ENCODE results near the gene SETD1B.

The SETD1B gene

GRCh38 chr12:121819212-121819949, 15.6 kb downstream of the SETD1B start:
- no peak overlapping the region for H3K27ac ChIP-seq (ENCODE audit: low read depth, low read length)
- H3K79me2 ChIP-seq (ENCODE audit: control insufficient read depth, insufficient read depth, low read length, unreplicated experiment) = peaks cover 3% of the 10 kb centered on the region
- no peak overlapping the region for H3K4me3 ChIP-seq (ENCODE audit: low read depth, low read length)
- H3K27me3 ChIP-seq (ENCODE audit: insufficient read depth, low read length) = no peaks in the 10 kb centered on the region
- H3K36me3 ChIP-seq (ENCODE audit: insufficient read depth, low read length) = peaks cover 15% of the 10 kb centered on the region
- H3K4me1 ChIP-seq (ENCODE audit: control insufficient read depth, insufficient read depth, low read length, unreplicated experiment) = no peaks in the 10 kb centered on the region
- H2AFZ ChIP-seq (ENCODE audit: low read length, unreplicated experiment) = no peak overlapping the region

- no peak overlapping the region for H3K4me3 ChIP-seq (ENCODE audit: low read depth, low read length)
- no peaks in the 10 kb centered on the region for H3K4me1 ChIP-seq (ENCODE audit: control insufficient read depth, insufficient read depth, low read length, unreplicated experiment)
- H3K79me2 ChIP-seq (ENCODE audit: control insufficient read depth, insufficient read depth, low read length, unreplicated experiment) = no peaks in the 10 kb centered on the region
- H3K36me3 ChIP-seq (ENCODE audit: insufficient read depth, low read length) = peaks cover 13% of the 10 kb centered on the region
- no peak overlapping the region for H3K27ac ChIP-seq (ENCODE audit: low read depth, low read length)
- H2AFZ ChIP-seq (ENCODE audit: low read length, unreplicated experiment) = no peak overlapping the region
- H3K27me3 ChIP-seq (ENCODE audit: insufficient read depth, low read length) = no peaks in the 10 kb centered on the region
Observed at GRCh38 chr12:121820056-121820455, 16.2 kb downstream of the SETD1B start.

DNA sequence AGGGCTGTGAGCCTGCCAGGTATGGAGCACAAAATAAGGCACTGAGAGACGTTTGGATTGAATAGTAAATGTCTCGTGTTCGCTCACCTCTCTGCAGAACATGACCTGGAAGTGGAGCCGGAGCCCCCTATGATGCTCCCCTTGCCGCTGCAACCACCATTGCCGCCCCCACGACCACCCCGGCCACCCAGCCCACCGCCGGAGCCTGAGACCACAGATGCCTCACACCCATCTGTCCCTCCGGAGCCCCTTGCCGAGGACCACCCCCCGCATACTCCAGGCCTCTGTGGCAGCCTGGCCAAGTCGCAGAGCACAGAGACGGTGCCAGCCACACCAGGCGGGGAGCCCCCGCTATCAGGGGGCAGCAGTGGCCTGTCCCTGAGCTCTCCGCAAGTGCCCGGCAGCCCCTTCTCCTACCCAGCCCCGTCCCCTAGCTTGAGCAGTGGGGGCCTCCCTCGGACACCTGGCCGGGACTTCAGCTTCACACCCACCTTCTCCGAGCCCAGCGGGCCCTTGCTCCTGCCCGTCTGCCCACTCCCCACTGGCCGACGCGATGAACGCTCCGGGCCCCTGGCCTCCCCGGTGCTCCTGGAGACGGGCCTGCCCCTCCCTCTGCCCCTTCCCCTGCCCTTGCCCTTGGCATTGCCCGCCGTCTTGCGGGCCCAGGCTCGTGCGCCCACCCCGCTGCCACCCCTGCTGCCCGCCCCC, 18.7 kb downstream of the SETD1B start:
- Histone ChIP-seq H2AFZ (ENCODE audit: low read length, unreplicated experiment) (no peak overlapping the region), H3K4me3 (ENCODE audit: low read depth, low read length) (no peak overlapping the region), H3K27ac (ENCODE audit: low read depth, low read length) (no peak overlapping the region), H3K4me1 (ENCODE audit: control insufficient read depth, insufficient read depth, low read length, unreplicated experiment) (no peaks in the 10 kb centered on the region), H3K27me3 (ENCODE audit: insufficient read depth, low read length) (no peaks in the 10 kb centered on the region), H3K36me3 (ENCODE audit: insufficient read depth, low read length) (peaks cover 7% of the 10 kb centered on the region; the same call in 1 of the 2 replicates), H3K79me2 (ENCODE audit: control insufficient read depth, insufficient read depth, low read length, unreplicated experiment) (no peaks in the 10 kb centered on the region)

GRCh38 chr12:121823101-121823726, 19.4 kb downstream of the SETD1B start:
- no peaks in the 10 kb centered on the region for H3K27me3 ChIP-seq (ENCODE audit: insufficient read depth, low read length)
- no peaks in the 10 kb centered on the region for H3K79me2 ChIP-seq (ENCODE audit: control insufficient read depth, insufficient read depth, low read length, unreplicated experiment)
- no peak overlapping the region for H3K4me3 ChIP-seq (ENCODE audit: low read depth, low read length)
- H3K27ac ChIP-seq (ENCODE audit: low read depth, low read length) = no peak overlapping the region
- H3K36me3 ChIP-seq (ENCODE audit: insufficient read depth, low read length) = peaks cover 11% of the 10 kb centered on the region; the same call in 1 of the 2 replicates
- no peaks in the 10 kb centered on the region for H3K4me1 ChIP-seq (ENCODE audit: control insufficient read depth, insufficient read depth, low read length, unreplicated experiment)
- H2AFZ ChIP-seq (ENCODE audit: low read length, unreplicated experiment) = no peak overlapping the region

DNA sequence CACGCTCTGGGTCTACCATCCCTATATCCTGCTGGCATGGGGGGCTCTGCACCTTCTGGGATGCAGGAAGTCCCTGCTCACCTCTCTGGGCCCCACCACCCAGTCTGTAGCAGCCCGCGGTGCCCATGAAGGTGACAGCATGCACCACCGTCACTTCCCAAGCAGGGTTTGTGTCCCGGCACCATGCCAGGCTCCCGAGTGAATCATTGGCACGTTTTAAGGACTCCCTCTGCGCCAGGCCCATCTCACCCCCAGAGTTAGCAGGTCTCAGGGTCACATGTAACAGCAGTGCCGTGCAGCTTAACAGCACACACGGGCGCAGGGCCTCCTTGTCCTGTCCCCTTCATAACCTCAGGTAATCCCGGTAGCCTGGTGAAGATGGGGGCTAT, 19.9 kb downstream of the SETD1B start:
- Histone ChIP-seq H3K4me1 (ENCODE audit: control insufficient read depth, insufficient read depth, low read length, unreplicated experiment) (no peaks in the 10 kb centered on the region), H3K36me3 (ENCODE audit: insufficient read depth, low read length) (peaks cover 13% of the 10 kb centered on the region; the same call in 1 of the 2 replicates), H3K27ac (ENCODE audit: low read depth, low read length) (no peak overlapping the region), H3K79me2 (ENCODE audit: control insufficient read depth, insufficient read depth, low read length, unreplicated experiment) (no peaks in the 10 kb centered on the region), H3K4me3 (ENCODE audit: low read depth, low read length) (no peak overlapping the region), H3K27me3 (ENCODE audit: insufficient read depth, low read length) (no peaks in the 10 kb centered on the region), H2AFZ (ENCODE audit: low read length, unreplicated experiment) (no peak overlapping the region)

DNA sequence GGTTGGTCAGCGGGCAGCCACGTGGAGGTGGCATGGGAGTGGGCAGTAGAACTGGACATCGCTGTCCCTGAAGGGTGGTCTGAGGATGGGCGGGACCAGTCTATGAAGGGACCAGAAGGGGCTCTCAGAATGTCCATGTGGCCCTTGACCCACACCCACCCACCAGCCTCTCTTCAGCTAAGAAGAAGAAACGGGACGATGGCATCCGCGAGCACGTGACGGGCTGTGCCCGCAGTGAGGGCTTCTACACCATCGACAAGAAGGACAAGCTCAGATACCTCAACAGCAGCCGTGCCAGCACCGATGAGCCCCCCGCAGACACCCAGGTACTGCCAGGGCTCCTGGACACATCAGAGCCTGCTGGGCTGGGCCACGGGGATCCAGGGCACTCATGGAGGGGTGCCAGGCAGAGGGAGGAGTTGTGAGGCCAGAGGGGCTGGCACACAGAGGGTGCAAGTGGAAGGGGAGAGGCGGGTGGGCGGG, 21.3 kb downstream of the SETD1B start:
- Histone ChIP-seq H3K4me1 (ENCODE audit: control insufficient read depth, insufficient read depth, low read length, unreplicated experiment) (no peaks in the 10 kb centered on the region), H3K36me3 (ENCODE audit: insufficient read depth, low read length) (peaks cover 12% of the 10 kb centered on the region; the same call in 1 of the 2 replicates), H3K27ac (ENCODE audit: low read depth, low read length) (no peak overlapping the region), H3K27me3 (ENCODE audit: insufficient read depth, low read length) (no peaks in the 10 kb centered on the region), H3K4me3 (ENCODE audit: low read depth, low read length) (no peak overlapping the region), H2AFZ (ENCODE audit: low read length, unreplicated experiment) (no peak overlapping the region), H3K79me2 (ENCODE audit: control insufficient read depth, insufficient read depth, low read length, unreplicated experiment) (no peaks in the 10 kb centered on the region)

GRCh38 chr12:121826318-121827150, 22.7 kb downstream of the SETD1B start:
- H3K4me1 ChIP-seq (ENCODE audit: control insufficient read depth, insufficient read depth, low read length, unreplicated experiment) = no peaks in the 10 kb centered on the region
- H3K27me3 ChIP-seq (ENCODE audit: insufficient read depth, low read length) = no peaks in the 10 kb centered on the region
- no peak overlapping the region for H3K27ac ChIP-seq (ENCODE audit: low read depth, low read length)
- no peak overlapping the region for H2AFZ ChIP-seq (ENCODE audit: low read length, unreplicated experiment)
- peaks cover 11% of the 10 kb centered on the region; the same call in 1 of the 2 replicates for H3K36me3 ChIP-seq (ENCODE audit: insufficient read depth, low read length)
- H3K79me2 ChIP-seq (ENCODE audit: control insufficient read depth, insufficient read depth, low read length, unreplicated experiment) = no peaks in the 10 kb centered on the region
- no peak overlapping the region for H3K4me3 ChIP-seq (ENCODE audit: low read depth, low read length)

GRCh38 chr12:121827351-121828099, 23.7 kb downstream of the SETD1B start:
- peaks cover 16% of the 10 kb centered on the region; the same call in 1 of the 2 replicates for H3K36me3 ChIP-seq (ENCODE audit: insufficient read depth, low read length)
- H3K27ac ChIP-seq (ENCODE audit: low read depth, low read length) = no peak overlapping the region
- H3K4me1 ChIP-seq (ENCODE audit: control insufficient read depth, insufficient read depth, low read length, unreplicated experiment) = no peaks in the 10 kb centered on the region
- H3K4me3 ChIP-seq (ENCODE audit: low read depth, low read length) = no peak overlapping the region
- H3K79me2 ChIP-seq (ENCODE audit: control insufficient read depth, insufficient read depth, low read length, unreplicated experiment) = no peaks in the 10 kb centered on the region
- no peak overlapping the region for H2AFZ ChIP-seq (ENCODE audit: low read length, unreplicated experiment)
- no peaks in the 10 kb centered on the region for H3K27me3 ChIP-seq (ENCODE audit: insufficient read depth, low read length)

- Histone ChIP-seq H3K27me3 (ENCODE audit: insufficient read depth, low read length) (no peaks in the 10 kb centered on the region), H3K4me3 (ENCODE audit: low read depth, low read length) (no peak overlapping the region), H3K36me3 (ENCODE audit: insufficient read depth, low read length) (peaks cover 16% of the 10 kb centered on the region; the same call in 1 of the 2 replicates), H3K79me2 (ENCODE audit: control insufficient read depth, insufficient read depth, low read length, unreplicated experiment) (no peaks in the 10 kb centered on the region), H3K27ac (ENCODE audit: low read depth, low read length) (no peak overlapping the region), H3K4me1 (ENCODE audit: control insufficient read depth, insufficient read depth, low read length, unreplicated experiment) (no peaks in the 10 kb centered on the region), H2AFZ (ENCODE audit: low read length, unreplicated experiment) (no peak overlapping the region)
Observed at GRCh38 chr12:121828306-121828705, 24.5 kb downstream of the SETD1B start.
